Measurements from ENCODE around the gene DLX5.

- TF ChIP-seq CTCF (IDR thresholded peaks at IDR 0.05) (no peak), POLR2A (IDR thresholded peaks at IDR 0.05) (no peak)
Observed at GRCh38 chr7:97011536-97012364, 12.9 kb downstream of the DLX5 start.
